Cerebellar cortex (tissue), 1 donor: Measurements from ENCODE around the gene GPBAR1.
A peak's percentile ranks its signal among the peaks of the same experiment; 100 is the strongest.

Experiments
- DNase-seq: peaks from one replicate; pipeline ENCODE4 v3.0.0-alpha.2; 2015; ENCODE audit warnings: low spot score

GPBAR1 gene, protein sequence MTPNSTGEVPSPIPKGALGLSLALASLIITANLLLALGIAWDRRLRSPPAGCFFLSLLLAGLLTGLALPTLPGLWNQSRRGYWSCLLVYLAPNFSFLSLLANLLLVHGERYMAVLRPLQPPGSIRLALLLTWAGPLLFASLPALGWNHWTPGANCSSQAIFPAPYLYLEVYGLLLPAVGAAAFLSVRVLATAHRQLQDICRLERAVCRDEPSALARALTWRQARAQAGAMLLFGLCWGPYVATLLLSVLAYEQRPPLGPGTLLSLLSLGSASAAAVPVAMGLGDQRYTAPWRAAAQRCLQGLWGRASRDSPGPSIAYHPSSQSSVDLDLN

DNA sequence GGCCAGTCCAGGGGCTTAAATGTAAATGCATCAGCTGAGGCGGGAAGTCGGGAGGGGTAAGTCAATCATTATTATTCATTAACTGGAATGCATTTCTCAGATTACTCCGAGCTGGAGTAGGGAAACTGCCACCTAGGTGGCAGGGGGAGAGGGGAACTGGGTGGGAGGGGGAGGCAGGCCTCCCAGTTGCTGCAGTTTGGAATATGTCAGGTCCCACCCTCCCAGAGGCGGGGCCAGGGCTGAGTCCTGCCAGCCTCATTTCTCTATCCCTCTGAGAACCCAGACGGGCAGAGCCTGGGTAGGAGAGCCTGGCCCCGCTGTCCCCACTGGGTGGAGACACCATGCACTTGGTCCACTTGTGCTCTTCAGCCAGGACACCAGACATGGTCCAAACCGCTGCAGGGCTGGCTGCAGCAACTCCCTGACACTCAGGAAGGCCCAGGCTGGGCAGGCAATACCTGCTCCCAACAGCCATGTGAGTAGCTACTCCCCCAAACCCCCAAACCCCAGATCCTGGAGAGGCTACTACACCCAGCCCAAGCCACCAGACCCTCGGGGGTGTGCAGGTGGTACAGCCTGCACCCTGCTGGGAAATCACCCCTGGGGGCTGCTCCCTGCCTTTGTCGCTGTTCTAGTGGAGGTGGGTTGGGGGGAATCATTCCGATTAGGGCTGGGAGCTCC, at the start of gene GPBAR1:
Gene GPBAR1, plus strand, starts transcription at position 274 of the 681 bp plus-strand sequence. CDS start 1,710 bp downstream, outside the sequence.
- no peak for DNase-seq

DNA sequence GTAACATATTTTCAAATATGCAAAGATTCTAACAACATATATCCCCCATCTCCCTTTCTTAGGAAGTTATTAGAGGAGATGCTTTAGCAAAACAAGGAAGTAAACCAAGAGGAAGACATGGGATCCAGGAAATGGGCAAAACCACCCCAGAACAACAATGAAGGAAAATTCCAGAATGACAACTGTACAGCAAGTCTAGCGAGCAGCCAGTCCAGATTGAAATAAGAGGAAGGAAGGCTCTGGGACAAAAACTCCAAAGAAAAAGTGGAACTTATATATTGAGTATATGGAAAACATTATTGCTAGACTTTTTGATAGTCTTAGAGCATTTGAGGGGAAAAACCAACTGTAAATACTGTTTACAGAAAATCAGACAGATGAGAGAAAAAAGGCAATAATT, 46.7 kb upstream of the GPBAR1 start:
- no peak for DNase-seq

GRCh38 chr2:218216336-218216673, 44.5 kb upstream of the GPBAR1 start:
- DNase-seq, result no peak

DNA sequence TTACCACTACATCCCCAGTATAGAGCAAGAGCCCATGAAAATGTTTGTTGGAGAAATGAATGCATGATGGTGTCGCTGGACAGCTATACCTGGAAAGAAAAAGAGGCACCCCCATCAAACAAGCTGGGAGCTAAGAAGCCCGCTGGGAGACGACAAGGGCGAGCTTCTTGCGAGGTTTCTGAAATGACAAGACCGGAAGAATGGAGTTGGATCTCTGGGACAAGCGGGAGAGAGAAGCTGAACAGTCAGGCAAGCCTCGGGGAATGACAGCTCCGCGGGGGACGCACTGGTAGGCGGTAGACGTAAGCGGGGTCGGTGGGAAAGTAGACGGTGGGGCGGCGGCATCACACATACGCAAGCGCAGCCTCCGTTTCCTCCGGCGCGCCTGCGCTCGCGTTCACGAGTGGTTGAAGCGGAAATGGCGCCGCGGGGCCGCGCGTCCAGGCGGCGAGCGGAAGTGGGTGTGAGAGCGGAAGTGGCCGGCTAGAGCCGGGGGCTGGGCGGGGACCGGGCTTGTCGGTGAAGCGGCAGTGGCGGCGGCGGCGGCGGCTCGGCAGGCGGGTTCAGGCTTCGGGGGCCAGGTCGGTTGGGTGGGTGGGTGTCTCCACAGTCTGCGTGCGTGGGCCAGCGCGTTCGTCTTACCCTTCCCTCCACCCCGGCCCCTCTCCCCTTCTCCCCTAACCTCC, 44.0 kb upstream of the GPBAR1 start, which contains the start of gene ARPC2:
Gene ARPC2, plus strand, starts transcription at position 516 of the 686 bp plus-strand sequence. CDS start 282 bp downstream, outside the sequence.
- peak; percentile 94 for DNase-seq

DNA sequence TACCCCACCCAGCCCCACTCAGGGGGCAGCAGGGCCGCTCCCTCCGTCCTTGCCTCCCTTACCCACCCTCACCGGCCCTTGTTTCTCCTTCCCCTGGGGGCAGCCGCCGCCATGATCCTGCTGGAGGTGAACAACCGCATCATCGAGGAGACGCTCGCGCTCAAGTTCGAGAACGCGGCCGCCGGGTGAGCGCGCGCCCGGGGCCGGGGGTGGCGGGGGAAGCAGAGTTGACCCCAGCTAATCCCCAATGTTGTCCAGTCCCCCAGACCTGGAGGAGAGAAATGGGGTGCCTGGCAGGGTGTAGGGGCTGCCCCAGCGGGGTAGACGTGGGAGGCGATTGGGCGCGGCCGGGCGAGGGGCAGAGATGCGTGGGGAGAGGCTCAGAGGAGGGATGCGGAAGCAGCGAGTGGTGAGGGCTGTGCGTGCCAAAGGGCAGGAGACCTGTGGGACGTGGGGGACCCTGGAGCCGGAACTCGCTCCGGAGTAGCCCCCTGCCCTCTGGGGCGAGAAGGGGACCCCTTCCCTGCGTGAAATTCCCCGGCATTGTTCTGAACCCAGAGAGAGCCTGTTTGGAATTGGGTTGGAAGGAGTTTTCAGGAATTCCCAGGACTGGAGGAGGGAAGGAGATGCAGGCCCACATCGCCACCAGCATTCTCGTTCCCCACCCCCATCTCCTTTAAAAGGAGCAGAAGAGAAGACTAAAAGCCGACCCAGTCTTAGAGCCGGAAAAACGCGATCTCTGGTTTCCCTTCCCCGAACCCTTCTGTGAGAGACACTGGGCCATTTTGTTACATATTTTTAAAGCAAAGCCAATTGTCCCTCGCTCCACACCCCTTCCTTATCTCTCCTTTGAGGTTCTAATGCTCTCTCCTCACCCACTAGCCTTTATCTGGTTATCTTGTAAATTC, 43.2 kb upstream of the GPBAR1 start:
- DNase-seq, result peak; percentile 33

- no peak for DNase-seq
Measured at GRCh38 chr2:218218268-218219185, 42.3 kb upstream of the GPBAR1 start.

- no peak for DNase-seq
Measured at GRCh38 chr2:218219934-218220333, 40.9 kb upstream of the GPBAR1 start.

- DNase-seq, result no peak
Measured at GRCh38 chr2:218221000-218221399, 39.8 kb upstream of the GPBAR1 start.

GRCh38 chr2:218223046-218223445, 37.8 kb upstream of the GPBAR1 start:
- DNase-seq, result no peak

DNA sequence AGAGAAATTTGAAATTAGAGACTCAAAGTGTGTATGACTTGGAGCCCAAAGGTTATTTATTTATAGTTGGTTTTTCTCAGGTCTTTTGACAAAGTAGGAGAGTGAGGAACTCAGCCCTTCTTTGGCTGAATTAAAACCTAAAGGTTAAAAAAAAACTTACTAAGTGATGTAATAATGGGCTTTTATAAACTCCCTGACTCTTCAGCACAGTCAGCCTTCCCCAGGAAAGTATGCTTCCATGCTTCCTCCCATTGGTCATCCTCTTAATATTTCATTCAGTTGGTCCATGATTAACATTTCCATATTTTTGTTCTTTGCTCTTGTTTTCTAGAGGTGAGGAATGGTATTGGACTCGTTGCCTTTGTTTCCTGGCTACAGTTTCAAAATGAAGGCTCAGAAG, 36.6 kb upstream of the GPBAR1 start:
- no peak for DNase-seq

- DNase-seq, result no peak
Measured at GRCh38 chr2:218226903-218227302, 33.9 kb upstream of the GPBAR1 start.

GRCh38 chr2:218228366-218229090, 32.3 kb upstream of the GPBAR1 start:
- DNase-seq, result no peak

DNA sequence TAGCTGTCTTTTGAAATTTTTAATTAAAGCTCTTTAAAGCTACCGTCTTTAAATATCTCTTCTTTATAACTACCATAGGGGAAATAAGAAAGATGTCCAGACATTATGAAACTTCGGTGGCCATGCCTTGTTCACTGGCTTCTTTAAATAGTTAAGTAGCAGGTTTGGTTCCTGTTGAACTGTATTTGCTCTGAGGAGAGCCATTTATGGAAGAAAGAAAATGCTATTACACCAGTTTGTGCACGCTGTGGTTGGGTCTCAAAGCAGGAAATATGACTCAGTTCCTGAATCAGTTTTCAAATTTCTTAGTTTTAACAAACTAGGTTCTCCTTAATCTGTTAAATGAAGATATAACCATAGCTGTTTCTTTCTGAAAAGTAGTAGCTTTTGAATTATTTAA, 31.6 kb upstream of the GPBAR1 start:
- DNase-seq, result no peak

- no peak for DNase-seq
Measured at GRCh38 chr2:218229851-218230250, 31.0 kb upstream of the GPBAR1 start.

DNA sequence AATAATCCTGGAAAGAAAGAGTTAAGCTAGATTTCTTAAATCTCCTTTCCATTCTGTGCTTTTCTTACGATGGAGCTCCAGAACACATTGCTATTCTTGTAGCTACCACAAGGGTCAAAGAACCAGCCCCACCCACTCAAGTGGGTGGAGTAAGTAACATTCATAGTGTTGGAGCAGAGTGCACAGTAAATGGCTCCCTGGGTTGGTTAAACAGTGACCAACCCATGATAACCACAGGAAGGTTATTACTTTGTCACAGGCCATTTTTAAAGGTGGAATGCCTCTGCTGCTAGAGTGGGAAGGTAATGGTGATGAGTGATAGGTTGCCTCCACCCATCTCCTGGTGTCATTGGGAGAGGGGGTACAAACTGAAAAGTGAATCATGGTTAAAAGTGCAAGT, 29.9 kb upstream of the GPBAR1 start:
- DNase-seq, result no peak

- peak; percentile 40 for DNase-seq
Measured at GRCh38 chr2:218233543-218233942, 27.3 kb upstream of the GPBAR1 start.

GRCh38 chr2:218234521-218234920, 26.3 kb upstream of the GPBAR1 start:
- no peak for DNase-seq

- no peak for DNase-seq
Measured at GRCh38 chr2:218235017-218235416, 25.8 kb upstream of the GPBAR1 start.

DNA sequence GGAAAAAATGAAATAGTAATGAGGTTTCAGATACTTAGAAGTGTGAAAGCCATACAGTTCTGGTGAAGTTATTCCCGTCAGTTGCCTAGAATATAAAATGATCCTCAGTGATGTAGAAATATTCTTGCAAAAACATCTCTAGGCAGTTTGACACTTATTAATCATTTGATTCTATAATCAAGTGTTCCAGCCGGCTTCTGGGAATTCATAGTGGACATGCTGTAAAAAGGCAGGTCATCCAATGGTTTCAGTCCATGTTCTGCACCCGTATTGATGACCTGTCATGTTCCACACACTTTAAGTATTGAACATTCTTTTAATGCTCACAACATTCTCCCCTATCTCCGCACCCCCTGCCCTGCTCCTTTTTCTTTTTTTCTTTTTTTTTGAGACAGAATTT, 24.0 kb upstream of the GPBAR1 start:
- DNase-seq, result no peak

GRCh38 chr2:218238887-218239286, 21.9 kb upstream of the GPBAR1 start:
- DNase-seq, result no peak
